H1 (cell line): Measurements from ENCODE around the gene B4GALT7. TPM values are rescaled to one million over a fixed set of nuclear protein-coding genes. Genes with fewer than 3 reads are reported as not detected.
A peak's percentile ranks its signal among the peaks of the same experiment; 100 is the strongest.

ENCODE experiments used
- CTCF ChIA-PET: fragments of 300-600 bp; sonication (Branson Sonifier 250); formaldehyde crosslinking; loops from one replicate; lab custom pipeline; 2021; ENCODE audit not compliant: partially characterized antibody; lab: Charles Lee
- POLR2A ChIA-PET: fragments of 300-600 bp; sonication (Branson Sonifier 250); formaldehyde crosslinking; loops from one replicate; lab custom pipeline; 2021; ENCODE audit warnings: inconsistent platforms; ENCODE audit not compliant: partially characterized antibody; lab: Charles Lee
- DNase-seq, 2 experiments: peaks; one replicate each; pipeline versions ENCODE4 v3.0.0 to v3.0.0-alpha.2; 2010 to 2022; ENCODE audit warnings: low spot score in 2 of 2, low read depth in 1 of 2, mixed read lengths in 1 of 2
- FAIRE-seq: peaks from 2 replicates; lab custom pipeline; 2011; peaks lifted over from hg19 to GRCh38; lab: Jason Lieb, UNC
- H2AFZ ChIP-seq: 2 replicates; pipeline ENCODE4 v1.8.1; 2012; ENCODE audit warnings: low read length, inconsistent platforms
- H2AK5ac ChIP-seq: 2 replicates; pipeline ENCODE4 v1.6.1; 2013; ENCODE audit warnings: low read depth, low read length
- H2BK120ac ChIP-seq: replicated peaks from 2 replicates; pipeline ENCODE3; 2013; ENCODE audit warnings: low read depth, low read length, inconsistent platforms
- H2BK12ac ChIP-seq: 2 replicates; pipeline ENCODE4 v1.6.1; 2013; ENCODE audit warnings: low read depth, low read length
- H2BK15ac ChIP-seq: 2 replicates; pipeline ENCODE4 v1.6.1; 2013; ENCODE audit warnings: low read length
- H2BK20ac ChIP-seq: 2 replicates; pipeline ENCODE4 v1.6.1; 2013; ENCODE audit warnings: low read length
- H2BK5ac ChIP-seq: 2 replicates; pipeline ENCODE4 v1.6.1; 2013; ENCODE audit warnings: low read depth, low read length
- H3K14ac ChIP-seq: 2 replicates; pipeline ENCODE4 v1.6.1; 2013; ENCODE audit warnings: inconsistent platforms; ENCODE audit not compliant: insufficient read length
- H3K18ac ChIP-seq: 2 replicates; pipeline ENCODE4 v1.6.1; 2013; ENCODE audit warnings: low read length; ENCODE audit errors: extremely low read depth
- H3K23ac ChIP-seq: 2 replicates; pipeline ENCODE4 v1.6.1; 2013; ENCODE audit warnings: inconsistent platforms; ENCODE audit not compliant: insufficient read length
- H3K23me2 ChIP-seq: 2 replicates; pipeline ENCODE4 v1.6.1; 2013; ENCODE audit warnings: low read depth, low read length
- H3K27ac ChIP-seq: 2 replicates; pipeline ENCODE4 v1.6.1; 2011; ENCODE audit warnings: low read depth, low read length, inconsistent platforms
- H3K27me3 ChIP-seq, 4 experiments: replicated peaks in 1 of 4; 1 replicate in 1 of 4; 2 replicates in 3 of 4; pipeline versions ENCODE4 v1.6.1 to v1.8.1; 2011 to 2013; ENCODE audit warnings: low read length in 3 of 4, mild to moderate bottlenecking in 3 of 4, inconsistent platforms in 2 of 4, mixed read lengths in 2 of 4, moderate library complexity in 1 of 4; ENCODE audit not compliant: control insufficient read depth in 3 of 4, insufficient read depth in 3 of 4; ENCODE audit errors: extremely low read depth in 1 of 4
- H3K36me3 ChIP-seq, 4 experiments: 2 replicates each; pipeline versions ENCODE4 v1.6.1 to v1.8.1; 2011 to 2013; ENCODE audit warnings: mild to moderate bottlenecking in 4 of 4, low read length in 3 of 4, moderate library complexity in 2 of 4, control low read depth in 1 of 4, inconsistent platforms in 1 of 4; ENCODE audit not compliant: insufficient read depth in 4 of 4, control insufficient read depth in 2 of 4
- H3K4ac ChIP-seq: replicated peaks from 2 replicates; pipeline ENCODE3; 2013; ENCODE audit warnings: low read length, low read depth, mixed read lengths, inconsistent platforms; ENCODE audit not compliant: insufficient read length
- H3K4me1 ChIP-seq, 4 experiments: replicated peaks in 1 of 4; 1 replicate in 1 of 4; 2 replicates in 3 of 4; pipeline versions ENCODE4 v1.6.1 to v1.8.1; 2011 to 2013; ENCODE audit warnings: low read length in 3 of 4, inconsistent platforms in 2 of 4, mixed read lengths in 1 of 4; ENCODE audit not compliant: insufficient read depth in 4 of 4, control insufficient read depth in 3 of 4
- H3K4me2 ChIP-seq, 2 experiments: 2 replicates each; pipeline versions ENCODE4 v1.6.1 to v1.8.1; 2011 to 2013; ENCODE audit warnings: low read depth in 2 of 2, low read length in 2 of 2, control low read depth in 1 of 2, inconsistent platforms in 1 of 2, mild to moderate bottlenecking in 1 of 2; ENCODE audit not compliant: insufficient read depth in 1 of 2
- H3K4me3 ChIP-seq, 4 experiments: fragments of 200-600, 300-600 bp in 1 of 4; sonication (generic), shearing (Covaris generic), sonication (Bioruptor Twin) in 1 of 4; 2 replicates each; pipeline versions ENCODE4 v1.5.1 to v1.8.1; 2011 to 2016; ENCODE audit warnings: low read length in 4 of 4, low read depth in 3 of 4, control low read depth in 2 of 4, inconsistent platforms in 2 of 4, mild to moderate bottlenecking in 2 of 4, mixed read lengths in 1 of 4, moderate library complexity in 1 of 4; ENCODE audit not compliant: insufficient read depth in 2 of 4; ENCODE audit errors: extremely low read depth in 1 of 4
- H3K56ac ChIP-seq: replicated peaks from 2 replicates; pipeline ENCODE3; 2013; ENCODE audit warnings: low read depth, mild to moderate bottlenecking, mixed read lengths, low read length, inconsistent platforms; ENCODE audit not compliant: insufficient read length
- H3K79me1 ChIP-seq: 2 replicates; pipeline ENCODE4 v1.6.1; 2013; ENCODE audit warnings: low read depth, low read length, control low read depth
- H3K79me2 ChIP-seq, 2 experiments: 2 replicates each; pipeline versions ENCODE4 v1.6.1 to v1.8.1; 2012 to 2013; ENCODE audit warnings: low read length in 2 of 2, mild to moderate bottlenecking in 2 of 2, inconsistent platforms in 1 of 2; ENCODE audit not compliant: insufficient read depth in 2 of 2, control insufficient read depth in 1 of 2
- H3K9ac ChIP-seq, 4 experiments: replicated peaks in 1 of 4; 1 replicate in 1 of 4; 2 replicates in 3 of 4; pipeline versions ENCODE4 v1.6.1 to v1.8.1; 2011 to 2013; ENCODE audit warnings: low read depth in 3 of 4, low read length in 3 of 4, control low read depth in 2 of 4, mild to moderate bottlenecking in 2 of 4, moderate library complexity in 2 of 4, inconsistent platforms in 1 of 4; ENCODE audit errors: extremely low read depth in 1 of 4
- H3K9me3 ChIP-seq, 2 experiments: 2 replicates each; pipeline versions ENCODE4 v1.6.1 to v1.8.1; 2012 to 2013; ENCODE audit warnings: mild to moderate bottlenecking in 2 of 2, moderate library complexity in 2 of 2, control low read depth in 1 of 2, inconsistent platforms in 1 of 2, low read depth in 1 of 2, low read length in 1 of 2, mixed read lengths in 1 of 2; ENCODE audit not compliant: insufficient read depth in 2 of 2
- H4K20me1 ChIP-seq, 2 experiments: replicated peaks in 1 of 2; 2 replicates each; pipeline versions ENCODE3 to v1.8.1; 2011 to 2013; ENCODE audit warnings: inconsistent platforms in 2 of 2, low read length in 2 of 2, mild to moderate bottlenecking in 1 of 2; ENCODE audit not compliant: insufficient read depth in 2 of 2, control insufficient read depth in 1 of 2
- H4K5ac ChIP-seq: 2 replicates; pipeline ENCODE4 v1.6.1; 2013; ENCODE audit warnings: low read length, low read depth, mixed read lengths, inconsistent platforms; ENCODE audit not compliant: insufficient read length
- H4K8ac ChIP-seq: 2 replicates; pipeline ENCODE4 v1.8.0; 2013; ENCODE audit warnings: mild to moderate bottlenecking, moderate library complexity, low read length, inconsistent platforms; ENCODE audit not compliant: insufficient read depth; ENCODE audit errors: extremely low read depth
- H4K91ac ChIP-seq: replicated peaks from 2 replicates; pipeline ENCODE3; 2013; ENCODE audit warnings: low read length, mixed read lengths, inconsistent platforms; ENCODE audit not compliant: insufficient read length
- JUN ChIP-seq: IDR thresholded peaks from 2 replicates; pipeline ENCODE4 v1.6.1; 2011; ENCODE audit warnings: low read depth, mild to moderate bottlenecking, improper control_type of control experiment, low read length
- SUZ12 ChIP-seq: fragments of 200-600 bp; sonication (generic); IDR thresholded peaks from 2 replicates; pipeline ENCODE4 v1.6.1; 2012; ENCODE audit warnings: mild to moderate bottlenecking, inconsistent platforms, low read length, moderate library complexity, mixed read lengths
- WGBS, 2 experiments: shearing (Covaris generic) in 1 of 2; methylation state at CpG; one replicate each; pipeline versions ENCODE4 v1.1.6 to v1.1.7; 2013 to 2015; ENCODE audit warnings: low lambda C conversion rate in 2 of 2, mixed read lengths in 2 of 2, inconsistent platforms in 1 of 2, low coverage in 1 of 2, missing lambda C conversion rate in 1 of 2; ENCODE audit not compliant: insufficient replicate concordance in 2 of 2, insufficient coverage in 1 of 2, insufficient read length in 1 of 2; ENCODE audit errors: extremely low coverage in 1 of 2, missing lambda C conversion rate in 1 of 2; 5-methylcytosine and 5-hydroxymethylcytosine counted together
- polyA plus RNA-seq, 7 experiments: library from polyadenylated mRNA; depleted of rRNA in 3 of 7; stranded (reverse) in 5 of 7; unstranded in 2 of 7; fragments of >200 nt in 5 of 7; fragments of 200-250 nt in 2 of 7; gene quantifications; 1 replicate in 5 of 7; 2 replicates in 1 of 7; 4 replicates in 1 of 7; pipeline versions ENCODE4 v1.2.1 to v1.2.3, GENCODE V29; 2011 to 2013; ENCODE audit warnings: missing spikeins in 2 of 7, mixed read lengths in 2 of 7
- total RNA-seq: library from RNA; stranded (reverse); fragmentation: NEBNext Ultra II Directional; extraction: Animal tissue kit (Norgen Biotek cat#: 25700); gene quantifications from 2 replicates; pipeline ENCODE4 v1.2.1, GENCODE V29; 2021

The B4GALT7 gene
- total and polyA plus RNA-seq, 2 of the 8 experiments (the other 6 are each of a cell fraction or from before 2014, with no cell fraction given): 18.7 to 31.9 TPM

DNA sequence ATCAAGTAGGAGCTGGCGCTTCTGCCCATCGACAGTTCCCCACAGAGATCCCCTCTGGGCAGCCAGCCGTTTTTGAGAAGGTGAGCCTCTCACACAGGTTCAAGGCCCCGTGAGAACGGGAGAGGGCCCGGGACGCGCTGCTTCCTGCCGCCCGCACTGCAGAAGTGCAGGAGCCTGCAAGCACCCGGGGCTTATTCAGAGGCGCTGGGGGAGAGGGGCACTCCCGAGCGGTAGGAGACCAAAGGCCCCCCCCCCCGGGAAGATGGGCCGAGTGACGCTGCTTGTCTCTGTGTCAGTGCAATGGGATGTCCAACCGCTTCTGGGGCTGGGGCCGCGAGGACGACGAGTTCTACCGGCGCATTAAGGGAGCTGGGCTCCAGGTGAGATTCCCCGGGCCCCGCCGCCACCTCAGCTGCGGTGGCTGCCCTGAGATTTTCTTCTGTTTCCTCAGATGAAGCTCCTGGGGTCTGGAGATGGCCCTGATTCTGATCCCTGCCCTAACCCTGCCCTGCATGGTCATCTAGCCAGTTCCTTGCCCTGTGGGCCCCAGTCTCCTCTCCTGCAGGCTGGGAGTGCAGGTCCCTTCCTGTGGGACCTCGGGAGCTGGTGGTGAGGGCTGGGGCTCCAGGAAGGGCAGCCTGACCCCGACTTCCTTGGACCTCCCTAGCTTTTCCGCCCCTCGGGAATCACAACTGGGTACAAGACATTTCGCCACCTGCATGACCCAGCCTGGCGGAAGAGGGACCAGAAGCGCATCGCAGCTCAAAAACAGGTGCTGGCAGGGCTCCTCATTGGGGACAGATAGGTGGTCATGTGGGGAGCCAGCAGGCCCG lies 8.5 kb downstream of the B4GALT7 start:
- Histone ChIP-seq H2BK120ac (no peak overlapping the region), H3K27me3 (no peaks in the 10 kb centered on the region), H3K23ac (no peak overlapping the region), H3K4me1 (peaks cover 0 to 17% (median 10%) of the 10 kb centered on the region in 4 experiments; a peak in 5 of 7 replicates), H3K9me3 (no peaks in the 10 kb centered on the region), H4K91ac (no peak overlapping the region), H2AK5ac (no peak overlapping the region), H3K4me3 (no peak overlapping the region), H2AFZ (no peak overlapping the region), H2BK15ac (no peak overlapping the region), H2BK5ac (no peak overlapping the region; the same call in 1 of the 2 replicates), H3K23me2 (no peaks in the 10 kb centered on the region), H3K9ac (no peak overlapping the region), H3K4ac (no peak overlapping the region), H3K56ac (no peak overlapping the region), H3K79me2 (no peaks in the 10 kb centered on the region), H3K14ac (no peak overlapping the region), H3K36me3 (peaks cover 0 to 7% (median 0%) of the 10 kb centered on the region in 4 experiments; a peak in 2 of 8 replicates), H3K4me2 (peak overlapping the region in 1 of 2 experiments; percentile 59; a peak in 1 of 4 replicates), H3K27ac (no peak overlapping the region), H4K20me1 (peaks cover 0 to 4% of the 10 kb centered on the region in 2 experiments), H4K5ac (no peak overlapping the region), H4K8ac (no peak overlapping the region), H2BK12ac (no peak overlapping the region), H2BK20ac (no peak overlapping the region), H3K18ac (no peak overlapping the region), H3K79me1 (no peaks in the 10 kb centered on the region)
- FAIRE-seq: no peak
- TF ChIP-seq JUN (no peak), SUZ12 (no peak)
- ChIA-PET CTCF (interaction anchor here (0.6 to 2.4 kb wide), 15 partner anchors 9 to 454 kb away, joined by 3 to 14 read pairs (median 4); no protein-coding TSS in a partner anchor), POLR2A (interaction anchor here (0.7 to 8.5 kb wide), 5 partner anchors 8 to 91 kb away, joined by 3 to 72 read pairs (median 4); partner anchors contain the start of genes B4GALT7 and TMED9)
- 92% methylated on average over 36 of the region's 37 CpGs; no CpG with 5 or more reads in 1 of the 2 experiments for WGBS, 2 experiments
- DNase-seq: no peak
